Stimulated activated CD8-positive, alpha-beta memory T cell treated with anti-CD3 and anti-CD28 coated beads, Interleukin-15, amount 100 ng/mL, for 4 hours (primary cell): ENCODE measurements around the gene MAN2A2.
"Not testable (repeated sequence)": the region's sequence is repeated elsewhere in the genome, so short reads cannot be mapped to it uniquely, and the experiment has no call there.

Source experiments
- DNase-seq, 2 donors: peaks; one replicate each; pipeline ENCODE4 v3.0.0-alpha.2; 2020; ENCODE audit warnings: low read depth in 2 of 2

MAN2A2 gene

DNA sequence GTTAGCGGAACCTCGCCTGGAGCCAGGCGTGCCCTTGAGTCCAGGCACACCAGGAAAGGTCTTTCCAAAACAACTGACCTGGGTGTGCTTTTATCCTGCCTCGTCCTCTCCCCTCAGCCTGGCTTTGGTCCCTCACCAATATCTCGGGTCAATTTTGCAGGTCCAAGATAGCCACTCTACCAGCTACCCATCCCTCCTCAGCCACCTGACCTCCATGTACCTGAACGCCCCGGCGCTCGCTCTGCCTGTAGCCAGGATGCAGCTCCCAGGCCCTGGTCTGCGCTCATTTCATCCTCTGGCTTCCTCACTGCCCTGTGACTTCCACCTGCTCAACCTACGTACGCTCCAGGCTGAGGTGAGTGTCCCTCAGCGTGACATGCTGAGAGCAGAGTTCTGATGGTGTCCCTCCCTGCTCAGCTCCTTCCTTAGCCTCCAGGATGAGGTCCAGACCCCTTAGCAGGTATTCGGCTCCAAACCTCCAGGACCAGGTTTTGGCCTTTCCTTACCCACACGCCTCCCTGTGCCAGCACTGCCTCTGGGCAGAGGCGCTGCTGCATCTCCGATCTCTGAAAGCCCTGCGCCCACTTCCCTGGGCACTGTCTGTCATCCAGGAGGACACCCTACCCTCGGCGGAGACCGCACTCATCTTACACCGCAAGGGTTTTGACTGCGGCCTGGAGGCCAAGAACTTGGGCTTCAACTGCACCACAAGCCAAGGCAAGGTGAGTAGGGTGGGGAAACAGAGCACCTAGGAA lies 15.1 kb downstream of the MAN2A2 start:
- no peak for DNase-seq

DNA sequence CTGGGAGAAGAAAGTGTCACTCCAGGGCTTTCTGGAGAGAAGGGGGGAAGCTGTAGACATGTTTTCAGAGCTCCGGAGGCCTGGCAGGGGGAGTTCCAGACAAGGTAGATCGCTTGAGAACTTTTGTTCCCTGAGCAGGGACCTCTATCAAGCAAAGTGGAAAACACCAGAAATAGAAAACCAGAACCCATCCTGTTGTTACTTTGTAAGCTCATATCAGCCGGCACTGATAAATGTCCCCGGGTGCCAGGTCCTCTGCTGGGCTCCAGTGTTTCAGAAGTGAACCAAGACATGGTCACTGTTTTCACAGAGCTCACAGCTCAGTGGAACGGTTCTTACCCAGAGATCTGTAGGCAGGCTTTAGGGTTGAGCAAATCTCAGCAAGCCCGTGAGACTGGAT lies 15.7 kb downstream of the MAN2A2 start:
- DNase-seq = no peak

DNA sequence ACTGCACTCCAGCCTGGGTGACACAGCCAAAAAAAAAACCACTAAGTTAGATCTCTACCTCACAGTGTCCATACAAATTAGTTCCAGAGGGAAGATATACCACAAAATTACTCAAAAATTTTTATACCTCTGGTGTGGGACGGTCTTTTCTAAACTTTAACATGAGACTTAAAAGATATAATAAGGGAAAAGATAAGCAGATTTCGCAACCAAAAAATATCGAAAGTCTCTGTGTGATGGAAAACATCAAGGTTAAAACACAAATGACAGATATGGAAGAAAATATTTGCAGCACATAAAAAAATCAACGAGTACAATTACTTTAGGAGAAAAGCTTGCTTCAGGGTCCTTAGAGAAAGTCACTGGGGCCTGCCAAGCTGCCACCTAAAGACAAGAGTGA lies 18.8 kb downstream of the MAN2A2 start:
- no peak for DNase-seq

DNA sequence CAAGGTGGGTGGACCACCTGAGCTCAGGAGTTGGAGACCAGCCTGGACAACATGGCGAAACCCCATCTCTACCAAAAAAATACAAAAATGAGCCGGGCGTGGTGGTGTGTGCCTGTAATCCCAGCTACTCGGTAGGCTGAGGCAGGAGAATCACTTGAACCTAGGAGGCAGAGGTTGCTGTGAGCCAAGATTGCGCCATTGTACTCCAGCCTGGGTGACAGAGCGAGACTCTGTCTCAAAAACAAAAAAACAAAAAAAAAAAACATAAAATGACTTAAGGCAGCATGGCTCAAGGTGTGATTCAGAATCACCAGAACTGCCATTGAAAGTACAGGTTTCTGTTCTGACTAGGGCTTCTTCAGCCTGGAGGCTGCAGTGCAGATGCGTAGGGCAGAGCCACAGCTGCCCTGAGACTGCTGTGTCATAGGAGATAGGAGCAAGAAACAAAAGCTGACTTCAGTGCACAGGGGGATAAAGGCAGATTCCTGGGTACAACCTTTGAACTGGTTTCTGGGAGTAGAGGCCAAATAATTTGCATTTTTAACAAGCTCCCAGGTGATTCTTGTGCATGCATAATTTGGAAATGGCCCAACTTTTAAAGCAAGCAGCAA lies 19.7 kb downstream of the MAN2A2 start:
- not testable (repeated sequence) for DNase-seq

DNA sequence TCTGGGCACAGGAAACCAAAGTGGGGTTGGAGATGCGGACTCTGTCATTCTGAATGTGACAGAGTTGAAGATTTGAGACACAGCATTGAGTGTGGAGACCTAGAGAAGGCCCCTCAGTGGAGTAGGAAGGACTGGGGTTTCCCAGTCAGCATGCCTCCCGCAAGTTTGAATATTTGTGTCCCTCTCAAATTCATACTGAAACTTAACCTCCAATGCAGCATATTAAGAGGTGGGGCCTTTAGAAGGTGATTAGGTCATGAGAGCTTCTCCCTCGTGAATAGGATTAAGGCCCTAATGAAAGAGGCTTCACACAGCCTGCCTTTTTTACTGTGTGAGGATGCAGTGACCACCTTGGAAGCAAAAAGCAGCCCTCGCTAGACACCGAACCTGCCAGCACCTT lies 21.3 kb downstream of the MAN2A2 start:
- no peak for DNase-seq

DNA sequence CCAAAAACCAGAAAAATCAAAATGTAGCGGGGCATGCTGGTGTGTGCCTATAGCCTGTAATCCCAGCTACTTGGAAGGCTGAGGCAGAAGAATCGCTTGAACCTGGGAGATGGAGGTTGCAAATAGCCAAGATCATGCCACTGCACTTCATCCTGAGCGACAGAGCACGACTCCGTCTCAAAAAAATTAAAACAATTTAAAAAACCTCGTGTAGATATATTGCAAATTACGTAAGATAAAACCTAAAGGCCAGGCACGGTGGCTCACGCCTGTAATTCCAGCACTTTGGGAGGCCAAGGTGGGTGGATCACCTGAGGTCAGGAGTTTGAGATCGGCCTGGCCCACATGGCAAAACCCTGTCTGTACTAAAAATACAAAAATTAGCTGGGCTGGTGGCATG lies 23.7 kb downstream of the MAN2A2 start:
- DNase-seq = not testable (repeated sequence)

DNA sequence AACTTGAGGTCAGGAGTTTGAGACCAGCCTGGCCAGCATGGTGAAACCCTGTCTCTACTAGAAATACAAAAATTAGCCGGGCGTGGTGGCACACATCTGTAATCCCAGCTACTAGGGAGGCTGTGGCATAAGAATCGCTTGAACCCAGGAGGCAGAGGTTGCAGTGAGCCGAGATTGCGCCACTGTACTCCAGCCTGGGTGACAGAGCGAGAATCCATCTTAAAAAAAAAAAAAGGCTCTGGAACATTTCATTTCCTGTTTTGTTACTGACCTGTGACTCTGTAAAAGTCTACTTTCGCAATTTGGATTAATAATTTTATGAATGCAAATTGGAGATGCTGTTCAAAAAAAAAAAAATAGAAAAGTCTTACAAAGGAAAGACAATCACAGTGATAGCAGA lies 25.0 kb downstream of the MAN2A2 start:
- not testable (repeated sequence) for DNase-seq

DNA sequence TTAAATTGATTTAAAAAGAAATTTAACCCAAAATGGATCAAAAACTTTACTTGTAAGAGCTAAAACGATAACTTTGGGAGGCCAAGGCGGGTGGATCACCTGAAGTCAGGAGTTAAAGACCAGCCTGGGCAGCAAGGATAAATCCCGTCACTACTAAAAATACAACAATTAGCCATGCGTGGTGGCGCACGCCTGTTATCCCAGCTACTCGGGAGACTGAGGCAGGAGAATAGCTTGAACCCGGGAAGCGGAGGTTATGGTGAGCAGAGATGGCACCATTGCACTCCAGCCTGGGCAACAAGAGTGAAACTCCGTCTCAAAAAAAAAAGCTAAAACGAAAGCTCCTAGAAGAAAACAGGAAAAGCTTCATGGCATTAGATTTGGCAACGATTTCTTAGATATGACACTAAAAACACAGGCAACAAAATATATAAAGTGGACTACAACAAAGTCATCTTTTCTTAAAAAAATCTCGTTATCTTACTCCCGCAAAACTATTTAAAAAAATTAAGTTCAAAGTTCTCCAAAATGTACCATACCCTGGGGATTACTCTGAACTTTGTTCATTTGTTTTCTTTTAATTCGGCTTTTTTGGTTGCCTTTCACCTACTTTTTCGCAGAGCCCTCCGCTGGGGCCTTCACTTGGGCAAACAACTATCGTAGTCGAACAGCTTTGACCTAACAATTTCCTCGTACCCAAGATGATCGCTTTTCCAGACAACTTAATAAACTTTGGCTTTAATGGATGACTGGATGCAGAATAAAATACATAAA lies 26.3 kb downstream of the MAN2A2 start:
- DNase-seq = no peak

DNA sequence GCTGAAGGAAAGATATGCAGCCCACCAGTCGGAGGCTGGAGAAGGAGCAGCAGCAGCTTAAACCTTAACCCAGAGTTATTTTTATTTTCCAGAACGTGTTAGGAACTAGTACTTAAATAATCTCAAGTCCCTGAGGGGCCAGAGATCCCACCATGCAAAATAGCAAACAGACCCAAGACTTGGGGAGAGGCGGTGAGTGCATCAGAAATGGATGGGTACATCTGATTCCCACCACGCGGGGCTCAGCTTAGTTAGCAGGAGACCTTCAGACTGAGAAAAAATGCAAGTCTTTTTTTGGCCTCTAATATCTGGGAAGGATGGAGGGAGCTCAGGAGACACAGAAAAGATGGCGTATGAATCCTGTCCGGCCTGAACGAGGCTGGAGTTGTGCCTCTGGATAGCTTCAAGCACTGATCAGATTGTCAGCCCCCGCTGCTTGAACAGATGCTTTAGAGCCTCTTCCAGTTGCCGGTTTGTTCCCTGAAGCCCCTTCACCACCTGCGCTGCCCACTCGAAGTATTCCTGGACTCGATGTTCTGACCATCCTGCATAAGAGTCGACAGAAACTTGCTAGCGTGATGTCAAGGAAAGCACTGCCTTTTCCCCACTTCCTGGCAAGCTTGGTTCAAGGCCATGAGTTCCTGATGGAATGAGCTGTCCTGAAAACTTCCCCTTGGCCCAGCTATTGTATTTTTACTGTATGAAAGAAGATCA lies 27.9 kb downstream of the MAN2A2 start:
- no peak for DNase-seq

DNA sequence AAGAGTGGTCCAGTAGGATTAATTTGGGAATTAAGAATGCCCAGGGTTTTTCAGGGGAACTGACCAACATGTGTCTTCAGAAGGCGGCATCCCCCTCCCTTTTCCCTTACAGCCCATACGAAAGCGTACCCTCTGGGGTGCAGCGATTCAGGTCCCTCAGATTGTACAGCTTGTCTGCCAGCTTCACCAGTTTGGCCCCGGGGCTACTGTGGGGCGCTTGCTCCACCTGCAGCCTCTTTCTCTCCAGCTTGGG lies 28.4 kb downstream of the MAN2A2 start:
- no peak for DNase-seq

DNA sequence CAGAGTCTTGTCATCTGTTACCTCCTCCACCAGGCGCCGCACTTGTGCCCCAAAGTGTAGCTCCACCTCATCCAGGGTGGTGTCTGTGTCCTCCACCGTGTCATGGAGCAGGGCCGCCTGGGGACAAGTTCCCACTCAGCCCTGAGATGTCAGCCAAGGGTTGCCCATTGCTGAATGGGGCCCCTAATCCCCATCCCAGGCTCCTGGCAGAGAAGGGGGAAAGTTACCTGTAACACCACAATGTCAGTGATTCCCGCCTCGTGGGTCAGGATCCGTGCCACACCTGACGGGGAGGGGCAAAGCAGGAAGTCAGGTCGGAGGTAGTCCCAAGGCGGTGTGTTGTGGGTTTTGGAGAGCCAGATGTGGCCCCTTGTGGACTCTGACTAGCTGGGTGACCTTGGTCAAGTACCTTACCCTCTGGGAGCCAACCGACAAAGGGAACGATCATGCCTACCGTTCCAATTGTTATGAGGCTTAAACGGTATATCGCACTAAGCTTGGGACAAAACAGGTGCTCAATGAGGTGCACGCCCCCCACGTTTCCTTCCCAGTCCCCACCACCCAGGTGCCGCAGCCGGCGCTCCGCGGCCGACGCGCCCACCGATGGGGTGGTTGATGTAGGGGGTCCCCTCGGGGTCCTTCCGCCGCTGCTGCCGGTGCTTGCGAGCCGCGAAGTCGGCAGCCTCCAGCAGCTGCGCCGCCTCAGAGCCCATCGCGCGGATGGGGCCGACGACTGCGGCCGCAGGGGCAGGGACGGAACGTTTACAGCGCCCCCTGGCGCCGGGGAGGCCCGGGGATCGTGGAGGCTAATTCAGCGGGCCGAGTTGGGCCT lies 28.9 kb downstream of the MAN2A2 start, which contains the start of gene HDDC3:
TSS of gene HDDC3 (minus strand) at position 722 of the 832 bp plus-strand sequence. CDS start at position 713, 9 bp downstream.
- DNase-seq = peak; percentile 76 to 78

DNA sequence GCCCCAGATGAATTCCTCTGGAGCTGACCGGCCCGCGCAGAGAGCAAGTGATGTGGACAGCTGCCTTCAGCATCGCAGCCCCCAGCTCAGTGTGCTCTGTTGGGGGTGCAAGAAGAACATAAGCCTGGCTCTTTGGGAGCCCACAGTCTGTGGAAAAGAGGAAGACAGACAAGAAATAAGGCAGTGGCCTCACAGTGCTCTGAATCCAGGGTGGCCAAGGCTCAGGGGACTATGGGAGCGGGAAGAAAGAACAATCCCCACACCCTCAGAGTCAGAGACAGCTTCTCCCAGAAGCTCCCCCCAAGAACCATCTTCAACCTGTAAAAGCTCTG lies 29.5 kb downstream of the MAN2A2 start:
- no peak for DNase-seq

DNA sequence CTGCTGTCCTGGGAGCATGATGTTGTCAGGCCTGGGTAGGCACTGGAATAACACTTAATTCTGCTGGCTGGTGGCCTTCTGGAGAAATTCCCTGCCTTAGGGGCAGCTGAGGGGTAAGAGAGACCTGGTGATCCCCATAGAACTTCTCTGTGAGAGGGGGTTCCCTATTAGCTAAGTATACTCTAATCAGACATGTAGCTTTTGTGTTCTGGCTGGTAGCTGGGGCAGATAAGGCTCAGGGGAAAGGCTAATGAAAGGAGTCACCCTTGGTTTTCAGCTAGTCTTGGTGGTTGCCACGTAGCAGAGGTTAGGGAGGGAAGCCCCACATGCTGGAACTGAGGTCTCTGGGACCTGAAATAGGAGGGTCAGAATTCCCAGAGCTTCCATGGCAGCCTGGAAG lies 30.2 kb downstream of the MAN2A2 start:
- DNase-seq = no peak

DNA sequence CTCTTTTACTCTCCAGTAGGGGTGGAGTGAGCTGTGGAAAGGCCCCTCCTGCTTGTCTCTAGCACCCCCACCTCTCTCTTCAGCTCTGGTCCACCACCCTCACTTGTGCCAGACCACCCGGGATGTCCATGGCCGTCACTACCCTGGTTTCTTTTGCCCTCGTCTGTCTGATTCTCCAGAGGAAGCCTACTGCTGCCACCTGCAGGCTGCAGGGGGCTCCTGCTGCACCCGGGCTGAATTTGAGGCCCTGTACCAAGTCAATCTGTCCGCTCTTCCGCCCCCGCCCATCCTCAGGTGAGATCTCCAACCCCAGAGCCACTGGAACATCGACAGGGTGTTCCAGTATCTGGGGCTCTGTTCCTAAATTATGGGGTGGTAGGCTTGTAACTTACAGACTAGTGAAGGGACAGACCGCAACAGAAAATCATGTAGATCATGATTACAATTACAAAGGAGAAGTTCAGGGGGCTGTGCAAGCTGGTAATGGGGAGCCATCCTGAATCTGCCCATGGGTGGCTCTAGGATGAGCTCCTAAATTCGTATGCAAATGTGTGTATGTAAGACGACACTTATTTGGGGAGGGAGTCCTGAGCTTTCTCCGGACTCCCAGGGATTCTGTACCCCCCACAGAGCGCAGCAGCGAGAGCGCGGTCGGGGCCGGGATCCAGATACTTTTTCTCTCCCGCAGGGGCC lies 31.3 kb downstream of the MAN2A2 start:
- DNase-seq = peak; percentile 62 to 67

DNA sequence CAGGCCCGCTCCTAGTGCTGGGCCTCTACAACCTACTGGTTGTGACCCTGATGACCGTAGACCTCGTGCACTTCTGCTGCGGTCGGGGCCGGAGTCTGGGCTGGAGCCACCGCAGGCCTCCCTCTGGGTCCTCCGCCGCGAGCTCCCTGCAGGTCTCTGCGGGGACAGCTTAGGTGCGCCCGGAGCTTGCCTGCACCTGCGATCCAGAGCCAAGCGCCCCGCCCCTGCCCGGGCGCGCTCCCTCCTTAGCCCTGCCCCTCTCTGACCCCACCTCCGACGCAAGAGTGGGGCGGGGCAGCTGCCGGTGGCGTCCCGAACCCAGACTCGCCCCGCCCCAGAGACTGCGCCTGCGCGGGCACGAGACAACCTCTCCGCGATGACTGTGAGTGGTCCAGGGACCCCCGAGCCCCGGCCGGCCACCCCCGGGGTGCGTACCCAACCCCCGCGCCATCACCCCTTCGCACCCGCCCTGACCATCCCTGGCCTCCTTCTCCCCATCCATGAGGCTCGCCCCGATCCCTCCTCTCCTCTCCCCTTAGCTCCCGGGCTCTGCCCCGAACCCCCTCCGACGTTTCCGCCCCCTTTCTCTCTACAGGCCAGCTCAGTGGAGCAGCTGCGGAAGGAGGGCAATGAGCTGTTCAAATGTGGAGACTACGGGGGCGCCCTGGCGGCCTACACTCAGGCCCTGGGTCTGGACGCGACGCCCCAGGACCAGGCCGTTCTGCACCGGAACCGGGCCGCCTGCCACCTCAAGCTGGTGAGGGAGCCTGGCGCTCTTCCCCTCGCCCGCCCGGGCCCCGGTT lies 32.0 kb downstream of the MAN2A2 start, which contains the start of gene UNC45A:
TSS of gene UNC45A (plus strand) at position 337 of the 803 bp plus-strand sequence. CDS start at position 377, 40 bp downstream.
- peak; percentile 90 for DNase-seq

DNA sequence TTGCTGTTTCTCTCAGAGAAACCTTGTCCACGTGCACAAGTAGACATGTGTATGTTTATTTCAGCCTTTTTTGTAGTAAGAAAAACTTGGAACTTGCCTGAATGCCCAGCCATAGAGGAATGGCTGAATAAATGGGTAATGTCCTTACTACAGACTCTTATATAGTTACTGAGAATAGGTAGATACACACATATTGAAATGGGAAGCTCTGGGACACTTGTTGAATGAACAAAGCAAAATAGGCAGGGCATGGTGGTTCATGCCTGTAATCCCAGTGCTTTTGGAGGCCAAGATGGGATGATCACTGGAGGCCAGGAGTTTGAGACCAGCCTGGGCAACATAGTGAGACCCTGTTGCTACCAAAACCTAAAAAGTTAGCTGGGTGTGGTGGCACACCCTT lies 33.7 kb downstream of the MAN2A2 start:
- DNase-seq = no peak

DNA sequence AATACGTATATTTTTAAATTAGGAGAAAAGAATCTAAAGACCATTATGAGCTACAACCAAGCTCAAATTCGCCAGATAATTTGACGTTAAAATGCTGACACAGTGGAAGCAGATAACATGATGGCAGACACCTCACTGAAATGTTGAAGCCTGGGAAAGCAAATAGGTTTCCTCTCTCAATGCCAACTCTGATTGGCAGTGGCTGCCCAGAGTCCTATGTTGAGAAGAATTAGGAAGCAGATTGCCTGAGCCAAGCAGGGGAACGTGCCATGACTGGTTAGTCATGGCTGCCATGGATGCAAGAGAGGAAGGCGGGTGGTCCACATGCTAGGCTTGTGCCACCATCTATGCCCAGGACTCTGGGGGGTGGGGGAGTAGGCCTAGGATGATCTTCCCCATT lies 35.2 kb downstream of the MAN2A2 start:
- DNase-seq = no peak

DNA sequence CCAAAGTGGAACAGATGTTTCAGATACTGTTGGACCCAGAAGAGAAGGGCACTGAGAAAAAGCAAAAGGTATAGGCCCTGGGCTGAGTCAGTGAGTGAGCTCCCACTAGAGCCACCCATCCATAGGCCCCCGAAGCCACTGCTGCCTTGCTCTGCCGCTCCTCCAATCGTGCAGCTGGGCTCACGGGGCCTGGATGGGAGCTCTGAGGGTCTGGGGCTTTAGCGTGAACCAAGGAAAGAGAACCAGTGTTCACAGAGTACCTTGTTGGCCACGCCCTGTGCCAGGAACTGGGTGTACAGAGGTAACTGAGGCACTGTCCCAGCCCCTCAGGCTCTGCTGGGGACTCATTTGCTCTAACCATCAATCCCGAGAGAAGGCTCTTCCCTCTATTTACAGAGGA lies 36.7 kb downstream of the MAN2A2 start:
- DNase-seq = no peak

DNA sequence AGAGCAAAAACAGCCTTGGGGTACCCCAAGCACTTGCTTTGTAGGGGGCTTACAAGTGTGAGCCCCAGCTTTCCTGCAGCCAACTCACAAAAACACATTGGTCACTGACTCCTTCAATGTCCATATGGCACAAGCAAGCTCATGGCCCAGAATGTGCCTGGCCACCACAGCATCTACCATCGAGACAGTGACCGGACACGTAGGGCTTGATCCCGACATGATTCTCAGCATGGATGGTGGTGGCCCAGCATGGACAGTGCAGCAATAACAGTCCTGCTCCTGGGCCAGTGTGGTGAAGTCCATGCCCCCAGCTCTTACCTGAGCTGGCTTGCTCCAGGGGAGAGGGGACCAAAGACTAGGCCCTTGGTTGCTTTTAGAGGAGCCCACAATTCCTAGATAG lies 37.9 kb downstream of the MAN2A2 start:
- no peak for DNase-seq
